Smooth muscle cell (in vitro differentiated cells): Measurements from ENCODE around the gene MRPL11. TPM values are rescaled to one million over a fixed set of nuclear protein-coding genes. Genes with fewer than 3 reads are reported as not detected.
"Not testable (repeated sequence)": the region's sequence is repeated elsewhere in the genome, so short reads cannot be mapped to it uniquely, and the experiment has no call there.

Experiments used
- DNase-seq: peaks from one replicate; lab custom pipeline; 2025; ENCODE audit not compliant: unreplicated experiment; lab: John Stamatoyannopoulos, UW
- H2AFZ ChIP-seq: fragments of 200-600 bp; sonication (generic); 2 replicates; pipeline ENCODE4 v1.6.0; 2016; ENCODE audit warnings: antibody characterized with exemption, low read depth, mild to moderate bottlenecking
- H3F3A ChIP-seq: fragments of 200-600 bp; sonication (generic); 2 replicates; pipeline ENCODE4 v1.6.0; 2017; ENCODE audit warnings: antibody characterized with exemption, low read depth
- H3K27ac ChIP-seq: fragments of 200-600 bp; sonication (generic); 2 replicates; pipeline ENCODE4 v1.5.1; 2016; ENCODE audit warnings: low read depth, mild to moderate bottlenecking
- H3K27me3 ChIP-seq: fragments of 200-600 bp; sonication (generic); 2 replicates; pipeline ENCODE4 v1.6.1; 2016; ENCODE audit warnings: low read depth, mild to moderate bottlenecking
- H3K36me3 ChIP-seq: fragments of 200-600 bp; sonication (generic); 2 replicates; pipeline ENCODE4 v1.5.1; 2016; ENCODE audit warnings: low read depth
- H3K4me1 ChIP-seq: fragments of 200-600 bp; sonication (generic); 2 replicates; pipeline ENCODE4 v1.5.1; 2016; ENCODE audit warnings: low read depth
- H3K4me2 ChIP-seq: fragments of 200-600 bp; sonication (generic); 2 replicates; pipeline ENCODE4 v1.6.0; 2016; ENCODE audit warnings: mild to moderate bottlenecking
- H3K4me3 ChIP-seq: fragments of 200-600 bp; sonication (generic); 2 replicates; pipeline ENCODE4 v1.5.1; 2016; ENCODE audit warnings: mild to moderate bottlenecking
- H3K79me2 ChIP-seq: fragments of 200-600 bp; sonication (generic); 2 replicates; pipeline ENCODE4 v1.6.0; 2016; ENCODE audit warnings: low read depth, mild to moderate bottlenecking
- H3K9ac ChIP-seq: fragments of 200-600 bp; sonication (generic); 2 replicates; pipeline ENCODE4 v1.6.0; 2016; ENCODE audit warnings: low read depth
- H3K9me3 ChIP-seq: fragments of 200-600 bp; sonication (generic); replicated peaks from 2 replicates; pipeline ENCODE4 v1.5.1; 2016; ENCODE audit warnings: low read depth
- H4K20me1 ChIP-seq: fragments of 200-600 bp; sonication (generic); 2 replicates; pipeline ENCODE4 v1.6.0; 2016; ENCODE audit warnings: low read depth
- WGBS: methylation state at CpG from one replicate; pipeline ENCODE4 v1.1.7; 2016; ENCODE audit warnings: low lambda C conversion rate; 5-methylcytosine and 5-hydroxymethylcytosine counted together
- polyA plus RNA-seq: library from polyadenylated mRNA; unstranded; fragments of >200 nt; fragmentation: Nextera tagmentation; extraction: Ambion mirVana; gene quantifications from 2 replicates; pipeline ENCODE4 v1.2.1, GENCODE V29; 2016
- total RNA-seq: library from RNA; depleted of rRNA; stranded (reverse); fragments of >200 nt; gene quantifications from 2 replicates; pipeline ENCODE4 v1.2.3, GENCODE V29; 2014
- TF ChIP-seq, protein P1 (sequence below): fragments of 200-600 bp; sonication (generic); IDR thresholded peaks from 2 replicates; pipeline ENCODE4 v1.5.1; 2017; ENCODE audit warnings: borderline replicate concordance, mild to moderate bottlenecking, antibody characterized with exemption; ENCODE audit not compliant: insufficient read depth, poor library complexity, severe bottlenecking

MRPL11 gene
- total and polyA plus RNA-seq, 2 experiments from 2014 or later, result 38.7 to 68.4 TPM

DNA sequence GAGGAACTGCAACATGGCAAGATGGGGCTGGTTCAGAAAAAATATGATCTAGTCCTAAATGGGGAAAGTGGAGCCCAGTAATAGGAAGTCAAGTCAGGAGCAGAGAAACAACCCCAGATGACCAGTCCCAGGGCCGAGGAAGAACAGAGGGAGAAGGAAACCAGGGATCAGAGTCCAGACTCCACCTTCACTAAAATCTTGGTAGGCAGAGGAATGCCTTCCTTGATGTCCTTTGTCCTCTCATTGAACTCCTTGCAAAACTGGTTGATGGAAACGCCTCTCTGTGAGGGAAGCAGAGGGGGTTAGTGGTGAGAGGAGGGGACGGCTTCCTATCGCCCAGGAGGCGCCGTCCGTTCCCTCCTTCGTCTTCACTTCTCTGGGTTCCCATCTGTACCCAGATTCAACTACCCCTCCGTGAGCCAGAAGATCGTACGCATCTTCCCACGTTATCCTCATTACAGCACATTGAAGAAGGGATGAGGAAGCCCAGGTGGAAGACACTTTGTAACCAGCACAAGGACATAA, 607 bp downstream of the MRPL11 start:
- Histone ChIP-seq H3K27me3 (no peaks in the 10 kb centered on the region), H4K20me1 (no peaks in the 10 kb centered on the region), H3K36me3 (no peaks in the 10 kb centered on the region), H3K4me2 (peak overlapping the region; percentile 86), H3F3A (no peaks in the 10 kb centered on the region), H3K79me2 (no peaks in the 10 kb centered on the region), H2AFZ (peak overlapping the region; percentile 99), H3K9ac (peak overlapping the region; percentile 85), H3K4me3 (peak overlapping the region; percentile 78), H3K4me1 (peaks cover 4% of the 10 kb centered on the region), H3K27ac (no peak overlapping the region), H3K9me3 (no peaks in the 10 kb centered on the region)
- no peak for DNase-seq
- 8% methylated on average over 12 of the region's 12 CpGs for WGBS
- TF ChIP-seq, protein P1, sequence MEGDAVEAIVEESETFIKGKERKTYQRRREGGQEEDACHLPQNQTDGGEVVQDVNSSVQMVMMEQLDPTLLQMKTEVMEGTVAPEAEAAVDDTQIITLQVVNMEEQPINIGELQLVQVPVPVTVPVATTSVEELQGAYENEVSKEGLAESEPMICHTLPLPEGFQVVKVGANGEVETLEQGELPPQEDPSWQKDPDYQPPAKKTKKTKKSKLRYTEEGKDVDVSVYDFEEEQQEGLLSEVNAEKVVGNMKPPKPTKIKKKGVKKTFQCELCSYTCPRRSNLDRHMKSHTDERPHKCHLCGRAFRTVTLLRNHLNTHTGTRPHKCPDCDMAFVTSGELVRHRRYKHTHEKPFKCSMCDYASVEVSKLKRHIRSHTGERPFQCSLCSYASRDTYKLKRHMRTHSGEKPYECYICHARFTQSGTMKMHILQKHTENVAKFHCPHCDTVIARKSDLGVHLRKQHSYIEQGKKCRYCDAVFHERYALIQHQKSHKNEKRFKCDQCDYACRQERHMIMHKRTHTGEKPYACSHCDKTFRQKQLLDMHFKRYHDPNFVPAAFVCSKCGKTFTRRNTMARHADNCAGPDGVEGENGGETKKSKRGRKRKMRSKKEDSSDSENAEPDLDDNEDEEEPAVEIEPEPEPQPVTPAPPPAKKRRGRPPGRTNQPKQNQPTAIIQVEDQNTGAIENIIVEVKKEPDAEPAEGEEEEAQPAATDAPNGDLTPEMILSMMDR, result no peak

- Histone ChIP-seq H3K4me3 (no peak overlapping the region), H3K27me3 (no peaks in the 10 kb centered on the region), H3K79me2 (no peaks in the 10 kb centered on the region), H4K20me1 (no peaks in the 10 kb centered on the region), H3F3A (no peaks in the 10 kb centered on the region), H3K4me2 (no peak overlapping the region), H2AFZ (no peak overlapping the region), H3K4me1 (no peaks in the 10 kb centered on the region), H3K9ac (no peak overlapping the region), H3K9me3 (no peaks in the 10 kb centered on the region), H3K27ac (no peak overlapping the region), H3K36me3 (no peaks in the 10 kb centered on the region)
- TF ChIP-seq, protein P1, result no peak
- no peak for DNase-seq
- 94% methylated on average over 7 of the region's 7 CpGs for WGBS
Measured at GRCh38 chr11:66432597-66432996, 6.1 kb downstream of the MRPL11 start.

DNA sequence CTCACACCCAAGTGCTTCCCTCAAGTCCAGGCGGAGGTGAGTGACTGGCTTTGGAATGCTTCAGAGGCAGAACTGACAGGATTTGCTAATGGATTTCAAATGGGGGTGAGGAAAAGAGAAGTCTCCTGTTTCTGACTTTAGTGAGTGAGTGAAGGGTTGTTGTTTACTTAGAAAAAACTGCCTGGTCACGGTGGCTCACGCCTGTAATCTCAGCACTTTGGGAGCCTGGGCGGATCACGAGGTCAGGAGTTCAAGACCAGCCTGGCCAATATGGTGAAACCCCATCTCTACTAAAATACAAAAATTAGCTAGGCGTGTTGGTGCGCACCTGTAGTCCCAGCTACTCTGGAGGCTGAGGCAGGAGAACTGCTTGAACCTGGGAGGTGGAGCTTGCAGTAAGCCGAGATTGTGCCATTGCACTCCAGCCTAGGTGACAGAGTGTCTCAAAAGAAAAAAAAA, 6.7 kb downstream of the MRPL11 start:
- WGBS, result 73% methylated on average over 8 of the region's 8 CpGs
- H3K9ac ChIP-seq, H3K4me2 ChIP-seq, H4K20me1 ChIP-seq, H3K27ac ChIP-seq, DNase-seq, H3F3A ChIP-seq, H3K36me3 ChIP-seq, H2AFZ ChIP-seq, H3K27me3 ChIP-seq, H3K4me3 ChIP-seq, H3K79me2 ChIP-seq, H3K4me1 ChIP-seq, H3K9me3 ChIP-seq: not testable (repeated sequence)

DNA sequence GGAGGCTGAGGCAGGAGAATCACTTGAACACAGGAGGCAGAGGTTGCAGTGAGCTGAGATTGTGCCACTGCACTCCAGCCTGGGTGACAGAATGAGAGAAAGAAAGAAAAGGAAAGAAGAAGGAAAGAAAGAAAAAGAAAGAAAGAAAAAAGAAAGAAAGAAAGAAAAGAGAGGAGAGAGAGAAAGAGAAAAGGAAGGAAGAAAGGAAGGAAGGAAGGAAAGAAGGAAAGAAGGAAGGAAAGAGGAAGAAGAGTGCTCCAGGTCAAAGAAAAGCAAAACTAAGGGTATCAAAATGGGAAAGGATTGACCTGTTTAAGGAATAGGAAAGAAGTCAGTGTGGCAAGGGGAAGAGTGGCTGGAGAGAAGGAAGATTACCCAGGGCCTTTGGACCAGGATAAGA, 7.4 kb downstream of the MRPL11 start:
- not testable (repeated sequence) for H4K20me1 ChIP-seq, H2AFZ ChIP-seq, H3K4me3 ChIP-seq, DNase-seq, H3K27me3 ChIP-seq, H3K27ac ChIP-seq, H3K9me3 ChIP-seq, H3F3A ChIP-seq, H3K4me1 ChIP-seq, H3K36me3 ChIP-seq, H3K79me2 ChIP-seq, H3K4me2 ChIP-seq, H3K9ac ChIP-seq
